Brain microvascular endothelial cell (primary cell): ENCODE data around the gene NOD1.

Source experiments
- DNase-seq: peaks from one replicate; pipeline ENCODE4 v3.0.0-alpha.2; 2020
- H3K27ac ChIP-seq: fragments of 250-450 bp; sonication (Bioruptor Pico); 2 replicates; pipeline ENCODE4 v1.5.1; 2020; ENCODE audit warnings: mild to moderate bottlenecking, moderate library complexity
- H3K27me3 ChIP-seq: fragments of 250-450 bp; sonication (Bioruptor Pico); replicated peaks from 2 replicates; pipeline ENCODE4 v1.5.1; 2020; ENCODE audit warnings: mild to moderate bottlenecking
- H3K36me3 ChIP-seq: fragments of 250-450 bp; sonication (Bioruptor Pico); replicated peaks from 2 replicates; pipeline ENCODE4 v1.5.1; 2020; ENCODE audit warnings: mild to moderate bottlenecking
- H3K4me3 ChIP-seq: 2 replicates; pipeline ENCODE4 v1.5.1; 2011; ENCODE audit warnings: low read depth, mild to moderate bottlenecking, control low read depth, low read length, moderate library complexity
- in situ Hi-C: cut with HindIII; loops from 2 replicates; pipeline ENCODE4 v1.10.0; 2017; ENCODE audit warnings: low sequenced_read_pairs, low pct_ligation_motif_present
- TF ChIP-seq, protein P1 (sequence below): IDR thresholded peaks from 2 replicates; pipeline ENCODE4 v1.5.1; 2011; ENCODE audit warnings: low read depth, mild to moderate bottlenecking, moderate library complexity, low read length, control low read depth, inconsistent platforms; ENCODE audit errors: missing control alignments

Gene NOD1

DNA sequence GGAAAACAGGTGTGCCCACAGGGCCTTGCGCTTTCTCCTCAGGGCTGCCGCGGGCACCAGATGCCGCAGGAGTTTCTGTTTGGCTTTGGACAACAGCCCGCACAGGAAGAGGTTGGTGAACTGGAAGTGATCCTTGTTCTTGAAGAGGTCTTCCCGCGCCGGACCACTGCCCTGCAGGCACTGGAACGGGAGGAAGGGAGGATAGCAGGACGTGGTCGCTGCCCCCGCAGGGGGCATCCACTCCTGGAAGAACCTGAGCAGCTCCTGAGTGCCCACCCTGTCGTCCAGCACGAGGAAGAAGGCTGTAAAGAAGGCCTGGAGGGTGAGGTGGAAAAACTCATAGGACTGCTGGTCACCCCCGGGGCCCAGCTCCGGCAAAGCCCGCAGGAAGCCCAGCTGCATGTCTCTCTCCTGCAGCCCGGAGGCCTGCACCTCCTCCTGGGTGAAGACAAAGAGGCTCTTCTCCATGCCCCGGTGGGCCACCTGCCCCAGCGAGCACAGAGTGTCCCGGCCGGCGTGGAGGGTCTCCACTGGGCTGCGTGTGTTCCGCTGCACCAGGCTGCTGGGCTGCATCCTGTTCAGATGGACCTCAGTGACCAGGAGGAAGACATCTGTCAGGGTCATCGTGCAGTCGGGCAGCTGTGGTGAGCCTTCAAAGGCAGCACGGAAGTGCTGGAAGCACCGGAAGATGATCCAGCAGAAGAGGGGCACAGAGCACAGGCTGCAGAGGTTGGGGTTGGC, 26.9 kb downstream of the NOD1 start:
- peaks cover 8% of the 10 kb centered on the region for H3K36me3 ChIP-seq
- DNase-seq = no peak
- H3K27me3 ChIP-seq = no peaks in the 10 kb centered on the region
- TF ChIP-seq, protein P1, sequence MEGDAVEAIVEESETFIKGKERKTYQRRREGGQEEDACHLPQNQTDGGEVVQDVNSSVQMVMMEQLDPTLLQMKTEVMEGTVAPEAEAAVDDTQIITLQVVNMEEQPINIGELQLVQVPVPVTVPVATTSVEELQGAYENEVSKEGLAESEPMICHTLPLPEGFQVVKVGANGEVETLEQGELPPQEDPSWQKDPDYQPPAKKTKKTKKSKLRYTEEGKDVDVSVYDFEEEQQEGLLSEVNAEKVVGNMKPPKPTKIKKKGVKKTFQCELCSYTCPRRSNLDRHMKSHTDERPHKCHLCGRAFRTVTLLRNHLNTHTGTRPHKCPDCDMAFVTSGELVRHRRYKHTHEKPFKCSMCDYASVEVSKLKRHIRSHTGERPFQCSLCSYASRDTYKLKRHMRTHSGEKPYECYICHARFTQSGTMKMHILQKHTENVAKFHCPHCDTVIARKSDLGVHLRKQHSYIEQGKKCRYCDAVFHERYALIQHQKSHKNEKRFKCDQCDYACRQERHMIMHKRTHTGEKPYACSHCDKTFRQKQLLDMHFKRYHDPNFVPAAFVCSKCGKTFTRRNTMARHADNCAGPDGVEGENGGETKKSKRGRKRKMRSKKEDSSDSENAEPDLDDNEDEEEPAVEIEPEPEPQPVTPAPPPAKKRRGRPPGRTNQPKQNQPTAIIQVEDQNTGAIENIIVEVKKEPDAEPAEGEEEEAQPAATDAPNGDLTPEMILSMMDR = no peak
- no peak overlapping the region for H3K4me3 ChIP-seq
- in situ Hi-C loops = no loop called here
- H3K27ac ChIP-seq = no peak overlapping the region

DNA sequence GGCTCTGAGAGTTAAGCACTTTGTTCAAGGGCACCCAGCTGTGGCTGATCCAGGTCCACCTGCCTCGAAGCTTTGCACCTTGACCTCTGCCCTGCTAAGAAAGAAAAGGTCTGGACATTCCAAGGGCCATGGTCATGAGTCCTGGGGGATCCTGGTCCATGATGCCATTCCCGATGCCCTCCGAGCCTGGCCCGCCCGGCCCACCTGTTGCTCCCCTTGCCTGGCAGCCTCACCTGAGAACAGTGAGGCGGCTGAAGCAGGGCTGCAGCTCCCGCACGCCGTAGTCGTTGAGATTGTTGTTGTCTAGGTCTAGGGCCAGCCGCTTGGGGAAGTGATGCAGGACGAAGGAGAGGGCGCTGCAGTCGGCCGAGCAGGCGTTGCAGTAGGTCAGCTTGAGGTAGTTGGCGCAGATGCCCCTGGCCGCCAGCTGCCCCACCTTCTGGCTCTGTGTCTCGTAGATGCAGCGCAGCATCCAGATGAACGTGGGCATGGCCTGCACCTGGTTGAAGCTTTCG, 27.5 kb downstream of the NOD1 start:
- TF ChIP-seq, protein P1 = no peak
- in situ Hi-C loops = no loop called here
- Histone ChIP-seq H3K36me3 (peaks cover 8% of the 10 kb centered on the region), H3K27me3 (no peaks in the 10 kb centered on the region), H3K4me3 (no peak overlapping the region), H3K27ac (no peak overlapping the region)
- DNase-seq = no peak

DNA sequence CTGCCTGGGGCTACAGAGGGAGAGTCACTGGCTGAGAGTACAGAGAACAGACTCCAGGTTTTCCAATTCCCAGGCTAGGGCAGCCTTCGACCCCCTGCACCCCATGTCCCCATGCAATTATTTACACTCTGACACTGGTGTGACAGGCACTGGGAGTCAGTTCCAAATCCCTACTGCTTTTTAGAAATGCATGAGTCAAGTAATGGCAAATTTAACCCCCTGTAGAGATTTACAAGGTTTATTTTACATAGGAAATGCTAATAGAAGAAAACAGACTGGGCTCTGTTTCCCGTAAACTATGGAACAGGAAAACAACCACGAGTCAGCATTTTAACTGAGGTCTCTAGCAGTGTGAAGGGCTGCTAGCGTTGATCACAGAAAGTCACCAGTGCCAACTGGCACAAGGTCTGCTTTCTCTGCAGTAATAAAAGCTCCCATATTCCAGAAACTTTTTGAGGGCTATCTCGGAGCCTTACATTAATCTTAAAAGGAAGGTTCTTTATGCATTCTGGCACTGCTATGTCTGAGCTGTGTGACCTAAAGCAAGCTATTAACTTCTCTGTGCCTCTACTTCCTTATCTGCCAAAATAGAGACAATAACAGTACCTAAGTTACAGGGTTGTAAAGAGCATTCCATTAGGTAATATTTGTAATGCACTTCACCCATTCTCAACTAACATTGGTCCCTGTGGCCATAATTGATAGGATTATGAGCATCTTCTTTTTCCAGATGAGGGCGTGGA, 28.2 kb downstream of the NOD1 start:
- TF ChIP-seq, protein P1 = no peak
- Histone ChIP-seq H3K36me3 (peaks cover 8% of the 10 kb centered on the region), H3K27me3 (no peaks in the 10 kb centered on the region), H3K27ac (no peak overlapping the region), H3K4me3 (no peak overlapping the region)
- in situ Hi-C loops = no loop called here
- no peak for DNase-seq

DNA sequence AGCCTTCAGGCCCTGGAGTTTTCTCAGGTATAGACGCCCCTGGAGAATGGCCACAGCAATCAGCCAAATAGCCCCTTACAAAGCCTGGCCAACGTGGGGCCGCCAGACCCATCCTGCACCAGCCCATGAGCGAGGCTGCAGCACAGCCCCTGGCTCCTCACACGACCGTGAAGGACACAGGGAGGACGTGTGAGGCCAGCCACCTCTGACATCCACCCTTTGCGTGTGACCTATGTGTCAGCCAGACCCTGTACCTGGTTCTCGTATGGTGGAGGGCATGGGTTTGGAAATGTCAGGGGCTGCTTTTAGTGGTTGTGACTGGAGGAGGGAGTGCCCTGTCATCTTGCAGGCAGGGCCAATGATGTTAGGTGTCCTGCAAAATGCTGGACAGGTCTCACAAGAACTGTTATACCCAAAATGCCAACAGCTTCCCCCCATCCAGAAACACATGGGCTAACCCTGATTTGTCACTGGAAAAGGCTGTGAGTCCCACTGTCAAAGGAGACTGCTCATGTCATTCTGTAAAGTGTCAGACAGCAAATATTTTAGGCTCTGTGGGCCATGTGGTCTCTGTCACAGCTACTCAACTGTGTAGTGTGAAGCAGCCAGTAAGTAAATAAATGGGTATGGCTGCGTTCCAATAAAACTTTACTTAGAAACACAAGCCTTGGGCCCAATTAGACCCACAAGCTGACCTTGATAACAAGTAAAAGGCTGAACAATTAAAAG, 30.0 kb downstream of the NOD1 start:
- TF ChIP-seq, protein P1 = no peak
- Histone ChIP-seq H3K4me3 (no peak overlapping the region), H3K27ac (no peak overlapping the region), H3K27me3 (no peaks in the 10 kb centered on the region), H3K36me3 (peaks cover 8% of the 10 kb centered on the region)
- no peak for DNase-seq
- in situ Hi-C loops = no loop called here

DNA sequence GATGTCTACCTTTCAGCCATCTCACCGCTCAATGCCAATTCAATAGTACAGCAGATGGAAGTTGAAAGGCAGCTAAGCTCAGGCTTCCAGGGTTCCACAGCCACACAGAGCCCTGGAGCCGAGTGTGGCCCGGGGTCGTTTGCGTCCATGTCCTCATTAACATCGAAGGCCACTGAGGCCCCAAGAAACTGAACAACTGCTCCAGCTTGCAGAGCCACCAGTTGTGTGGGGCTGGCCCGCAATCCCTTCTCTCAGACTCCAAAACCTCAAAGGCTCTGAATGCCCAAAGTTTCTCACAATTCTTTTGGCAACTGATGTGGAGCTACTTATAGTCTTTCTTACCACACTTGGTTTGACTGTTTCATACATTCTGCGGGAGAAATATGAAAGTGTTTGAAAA, 31.1 kb downstream of the NOD1 start:
- in situ Hi-C loops = no loop called here
- DNase-seq = no peak
- H3K36me3 ChIP-seq = peaks cover 7% of the 10 kb centered on the region

More for the DNA sequence above, 31.1 kb downstream of the NOD1 start:
- no peak overlapping the region for H3K4me3 ChIP-seq
- TF ChIP-seq, protein P1 = no peak
- no peaks in the 10 kb centered on the region for H3K27me3 ChIP-seq
- no peak overlapping the region for H3K27ac ChIP-seq
